ENCODE data around the gene UNC45B. TPM values are rescaled to one million over a fixed set of nuclear protein-coding genes. Genes with fewer than 3 reads are reported as not detected.

The UNC45B gene
- total RNA-seq, 1 experiment from 2014 or later, result 0.07 TPM

DNA sequence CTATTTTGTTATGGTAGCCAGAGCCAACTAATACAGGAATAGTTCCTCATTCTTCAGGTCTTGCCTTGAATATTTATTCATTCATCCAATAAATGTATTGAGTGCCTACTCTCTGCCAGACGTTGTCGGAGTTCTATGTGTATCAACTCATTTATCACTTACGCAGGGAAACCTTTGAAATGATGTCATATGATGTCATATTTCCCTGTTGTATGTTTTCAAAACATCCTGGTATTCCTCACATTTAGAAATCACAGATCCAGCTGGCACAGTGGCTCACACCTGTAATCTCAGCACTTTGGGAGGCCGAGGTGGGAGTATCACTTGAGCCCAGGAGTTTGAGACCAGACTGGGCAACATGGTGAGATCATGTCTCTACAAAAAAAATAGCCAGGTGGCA, 2.8 kb upstream of the UNC45B start:
- peaks cover 20% of the 10 kb centered on the region for H3K4me1 Mint-ChIP-seq

More for the DNA sequence above, 2.8 kb upstream of the UNC45B start:
- H3K27ac Mint-ChIP-seq, result no peak overlapping the region
- TF ChIP-seq ZNF121 (CRISPR knock-in tag; IDR thresholded peaks at IDR 0.05) (no peak), GRHL2 (CRISPR knock-in tag; IDR thresholded peaks at IDR 0.05; ENCODE audit: insufficient replicate concordance, severe bottlenecking) (no peak), ATF1 (CRISPR knock-in tag; IDR thresholded peaks at IDR 0.05) (no peak), HMGA2 (CRISPR knock-in tag; IDR thresholded peaks at IDR 0.05) (no peak), GABPB1 (CRISPR knock-in tag; IDR thresholded peaks at IDR 0.05) (no peak), ZNF396 (CRISPR knock-in tag; IDR thresholded peaks at IDR 0.05; ENCODE audit: borderline replicate concordance) (no peak), ZNF317 (CRISPR knock-in tag; IDR thresholded peaks at IDR 0.05; ENCODE audit: borderline replicate concordance, low read depth) (no peak), NR3C1 (CRISPR knock-in tag; conservative IDR thresholded peaks at IDR 0.05; ENCODE audit: low read depth) (no peak), ZNF416 (CRISPR knock-in tag; IDR thresholded peaks at IDR 0.05) (no peak), NFATC4 (CRISPR knock-in tag; IDR thresholded peaks at IDR 0.05) (no peak)
- TF ChIP-seq, protein P1, sequence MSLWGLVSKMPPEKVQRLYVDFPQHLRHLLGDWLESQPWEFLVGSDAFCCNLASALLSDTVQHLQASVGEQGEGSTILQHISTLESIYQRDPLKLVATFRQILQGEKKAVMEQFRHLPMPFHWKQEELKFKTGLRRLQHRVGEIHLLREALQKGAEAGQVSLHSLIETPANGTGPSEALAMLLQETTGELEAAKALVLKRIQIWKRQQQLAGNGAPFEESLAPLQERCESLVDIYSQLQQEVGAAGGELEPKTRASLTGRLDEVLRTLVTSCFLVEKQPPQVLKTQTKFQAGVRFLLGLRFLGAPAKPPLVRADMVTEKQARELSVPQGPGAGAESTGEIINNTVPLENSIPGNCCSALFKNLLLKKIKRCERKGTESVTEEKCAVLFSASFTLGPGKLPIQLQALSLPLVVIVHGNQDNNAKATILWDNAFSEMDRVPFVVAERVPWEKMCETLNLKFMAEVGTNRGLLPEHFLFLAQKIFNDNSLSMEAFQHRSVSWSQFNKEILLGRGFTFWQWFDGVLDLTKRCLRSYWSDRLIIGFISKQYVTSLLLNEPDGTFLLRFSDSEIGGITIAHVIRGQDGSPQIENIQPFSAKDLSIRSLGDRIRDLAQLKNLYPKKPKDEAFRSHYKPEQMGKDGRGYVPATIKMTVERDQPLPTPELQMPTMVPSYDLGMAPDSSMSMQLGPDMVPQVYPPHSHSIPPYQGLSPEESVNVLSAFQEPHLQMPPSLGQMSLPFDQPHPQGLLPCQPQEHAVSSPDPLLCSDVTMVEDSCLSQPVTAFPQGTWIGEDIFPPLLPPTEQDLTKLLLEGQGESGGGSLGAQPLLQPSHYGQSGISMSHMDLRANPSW (CRISPR knock-in tag; conservative IDR thresholded peaks at IDR 0.05; ENCODE audit: low read depth), result no peak
- TF ChIP-seq, protein P2, sequence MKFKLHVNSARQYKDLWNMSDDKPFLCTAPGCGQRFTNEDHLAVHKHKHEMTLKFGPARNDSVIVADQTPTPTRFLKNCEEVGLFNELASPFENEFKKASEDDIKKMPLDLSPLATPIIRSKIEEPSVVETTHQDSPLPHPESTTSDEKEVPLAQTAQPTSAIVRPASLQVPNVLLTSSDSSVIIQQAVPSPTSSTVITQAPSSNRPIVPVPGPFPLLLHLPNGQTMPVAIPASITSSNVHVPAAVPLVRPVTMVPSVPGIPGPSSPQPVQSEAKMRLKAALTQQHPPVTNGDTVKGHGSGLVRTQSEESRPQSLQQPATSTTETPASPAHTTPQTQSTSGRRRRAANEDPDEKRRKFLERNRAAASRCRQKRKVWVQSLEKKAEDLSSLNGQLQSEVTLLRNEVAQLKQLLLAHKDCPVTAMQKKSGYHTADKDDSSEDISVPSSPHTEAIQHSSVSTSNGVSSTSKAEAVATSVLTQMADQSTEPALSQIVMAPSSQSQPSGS (CRISPR knock-in tag; IDR thresholded peaks at IDR 0.05; ENCODE audit: borderline replicate concordance, low read depth), result no peak
- TF ChIP-seq, protein P3, sequence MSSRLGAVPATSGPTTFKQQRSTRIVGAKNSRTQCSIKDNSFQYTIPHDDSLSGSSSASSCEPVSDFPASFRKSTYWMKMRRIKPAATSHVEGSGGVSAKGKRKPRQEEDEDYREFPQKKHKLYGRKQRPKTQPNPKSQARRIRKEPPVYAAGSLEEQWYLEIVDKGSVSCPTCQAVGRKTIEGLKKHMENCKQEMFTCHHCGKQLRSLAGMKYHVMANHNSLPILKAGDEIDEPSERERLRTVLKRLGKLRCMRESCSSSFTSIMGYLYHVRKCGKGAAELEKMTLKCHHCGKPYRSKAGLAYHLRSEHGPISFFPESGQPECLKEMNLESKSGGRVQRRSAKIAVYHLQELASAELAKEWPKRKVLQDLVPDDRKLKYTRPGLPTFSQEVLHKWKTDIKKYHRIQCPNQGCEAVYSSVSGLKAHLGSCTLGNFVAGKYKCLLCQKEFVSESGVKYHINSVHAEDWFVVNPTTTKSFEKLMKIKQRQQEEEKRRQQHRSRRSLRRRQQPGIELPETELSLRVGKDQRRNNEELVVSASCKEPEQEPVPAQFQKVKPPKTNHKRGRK (CRISPR knock-in tag; IDR thresholded peaks at IDR 0.05; ENCODE audit: borderline replicate concordance), result no peak
- TF ChIP-seq, protein P4, sequence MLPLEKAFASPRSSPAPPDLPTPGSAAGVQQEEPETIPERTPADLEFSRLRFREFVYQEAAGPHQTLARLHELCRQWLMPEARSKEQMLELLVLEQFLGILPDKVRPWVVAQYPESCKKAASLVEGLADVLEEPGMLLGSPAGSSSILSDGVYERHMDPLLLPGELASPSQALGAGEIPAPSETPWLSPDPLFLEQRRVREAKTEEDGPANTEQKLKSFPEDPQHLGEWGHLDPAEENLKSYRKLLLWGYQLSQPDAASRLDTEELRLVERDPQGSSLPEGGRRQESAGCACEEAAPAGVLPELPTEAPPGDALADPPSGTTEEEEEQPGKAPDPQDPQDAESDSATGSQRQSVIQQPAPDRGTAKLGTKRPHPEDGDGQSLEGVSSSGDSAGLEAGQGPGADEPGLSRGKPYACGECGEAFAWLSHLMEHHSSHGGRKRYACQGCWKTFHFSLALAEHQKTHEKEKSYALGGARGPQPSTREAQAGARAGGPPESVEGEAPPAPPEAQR (CRISPR knock-in tag; IDR thresholded peaks at IDR 0.05), result no peak
- TF ChIP-seq, protein P5, sequence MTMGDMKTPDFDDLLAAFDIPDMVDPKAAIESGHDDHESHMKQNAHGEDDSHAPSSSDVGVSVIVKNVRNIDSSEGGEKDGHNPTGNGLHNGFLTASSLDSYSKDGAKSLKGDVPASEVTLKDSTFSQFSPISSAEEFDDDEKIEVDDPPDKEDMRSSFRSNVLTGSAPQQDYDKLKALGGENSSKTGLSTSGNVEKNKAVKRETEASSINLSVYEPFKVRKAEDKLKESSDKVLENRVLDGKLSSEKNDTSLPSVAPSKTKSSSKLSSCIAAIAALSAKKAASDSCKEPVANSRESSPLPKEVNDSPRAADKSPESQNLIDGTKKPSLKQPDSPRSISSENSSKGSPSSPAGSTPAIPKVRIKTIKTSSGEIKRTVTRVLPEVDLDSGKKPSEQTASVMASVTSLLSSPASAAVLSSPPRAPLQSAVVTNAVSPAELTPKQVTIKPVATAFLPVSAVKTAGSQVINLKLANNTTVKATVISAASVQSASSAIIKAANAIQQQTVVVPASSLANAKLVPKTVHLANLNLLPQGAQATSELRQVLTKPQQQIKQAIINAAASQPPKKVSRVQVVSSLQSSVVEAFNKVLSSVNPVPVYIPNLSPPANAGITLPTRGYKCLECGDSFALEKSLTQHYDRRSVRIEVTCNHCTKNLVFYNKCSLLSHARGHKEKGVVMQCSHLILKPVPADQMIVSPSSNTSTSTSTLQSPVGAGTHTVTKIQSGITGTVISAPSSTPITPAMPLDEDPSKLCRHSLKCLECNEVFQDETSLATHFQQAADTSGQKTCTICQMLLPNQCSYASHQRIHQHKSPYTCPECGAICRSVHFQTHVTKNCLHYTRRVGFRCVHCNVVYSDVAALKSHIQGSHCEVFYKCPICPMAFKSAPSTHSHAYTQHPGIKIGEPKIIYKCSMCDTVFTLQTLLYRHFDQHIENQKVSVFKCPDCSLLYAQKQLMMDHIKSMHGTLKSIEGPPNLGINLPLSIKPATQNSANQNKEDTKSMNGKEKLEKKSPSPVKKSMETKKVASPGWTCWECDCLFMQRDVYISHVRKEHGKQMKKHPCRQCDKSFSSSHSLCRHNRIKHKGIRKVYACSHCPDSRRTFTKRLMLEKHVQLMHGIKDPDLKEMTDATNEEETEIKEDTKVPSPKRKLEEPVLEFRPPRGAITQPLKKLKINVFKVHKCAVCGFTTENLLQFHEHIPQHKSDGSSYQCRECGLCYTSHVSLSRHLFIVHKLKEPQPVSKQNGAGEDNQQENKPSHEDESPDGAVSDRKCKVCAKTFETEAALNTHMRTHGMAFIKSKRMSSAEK (CRISPR knock-in tag; IDR thresholded peaks at IDR 0.05; ENCODE audit: borderline replicate concordance), result no peak
- TF ChIP-seq, protein P6, sequence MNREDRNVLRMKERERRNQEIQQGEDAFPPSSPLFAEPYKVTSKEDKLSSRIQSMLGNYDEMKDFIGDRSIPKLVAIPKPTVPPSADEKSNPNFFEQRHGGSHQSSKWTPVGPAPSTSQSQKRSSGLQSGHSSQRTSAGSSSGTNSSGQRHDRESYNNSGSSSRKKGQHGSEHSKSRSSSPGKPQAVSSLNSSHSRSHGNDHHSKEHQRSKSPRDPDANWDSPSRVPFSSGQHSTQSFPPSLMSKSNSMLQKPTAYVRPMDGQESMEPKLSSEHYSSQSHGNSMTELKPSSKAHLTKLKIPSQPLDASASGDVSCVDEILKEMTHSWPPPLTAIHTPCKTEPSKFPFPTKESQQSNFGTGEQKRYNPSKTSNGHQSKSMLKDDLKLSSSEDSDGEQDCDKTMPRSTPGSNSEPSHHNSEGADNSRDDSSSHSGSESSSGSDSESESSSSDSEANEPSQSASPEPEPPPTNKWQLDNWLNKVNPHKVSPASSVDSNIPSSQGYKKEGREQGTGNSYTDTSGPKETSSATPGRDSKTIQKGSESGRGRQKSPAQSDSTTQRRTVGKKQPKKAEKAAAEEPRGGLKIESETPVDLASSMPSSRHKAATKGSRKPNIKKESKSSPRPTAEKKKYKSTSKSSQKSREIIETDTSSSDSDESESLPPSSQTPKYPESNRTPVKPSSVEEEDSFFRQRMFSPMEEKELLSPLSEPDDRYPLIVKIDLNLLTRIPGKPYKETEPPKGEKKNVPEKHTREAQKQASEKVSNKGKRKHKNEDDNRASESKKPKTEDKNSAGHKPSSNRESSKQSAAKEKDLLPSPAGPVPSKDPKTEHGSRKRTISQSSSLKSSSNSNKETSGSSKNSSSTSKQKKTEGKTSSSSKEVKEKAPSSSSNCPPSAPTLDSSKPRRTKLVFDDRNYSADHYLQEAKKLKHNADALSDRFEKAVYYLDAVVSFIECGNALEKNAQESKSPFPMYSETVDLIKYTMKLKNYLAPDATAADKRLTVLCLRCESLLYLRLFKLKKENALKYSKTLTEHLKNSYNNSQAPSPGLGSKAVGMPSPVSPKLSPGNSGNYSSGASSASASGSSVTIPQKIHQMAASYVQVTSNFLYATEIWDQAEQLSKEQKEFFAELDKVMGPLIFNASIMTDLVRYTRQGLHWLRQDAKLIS (CRISPR knock-in tag; IDR thresholded peaks at IDR 0.05; ENCODE audit: borderline replicate concordance), result no peak
- TF ChIP-seq, protein P7, sequence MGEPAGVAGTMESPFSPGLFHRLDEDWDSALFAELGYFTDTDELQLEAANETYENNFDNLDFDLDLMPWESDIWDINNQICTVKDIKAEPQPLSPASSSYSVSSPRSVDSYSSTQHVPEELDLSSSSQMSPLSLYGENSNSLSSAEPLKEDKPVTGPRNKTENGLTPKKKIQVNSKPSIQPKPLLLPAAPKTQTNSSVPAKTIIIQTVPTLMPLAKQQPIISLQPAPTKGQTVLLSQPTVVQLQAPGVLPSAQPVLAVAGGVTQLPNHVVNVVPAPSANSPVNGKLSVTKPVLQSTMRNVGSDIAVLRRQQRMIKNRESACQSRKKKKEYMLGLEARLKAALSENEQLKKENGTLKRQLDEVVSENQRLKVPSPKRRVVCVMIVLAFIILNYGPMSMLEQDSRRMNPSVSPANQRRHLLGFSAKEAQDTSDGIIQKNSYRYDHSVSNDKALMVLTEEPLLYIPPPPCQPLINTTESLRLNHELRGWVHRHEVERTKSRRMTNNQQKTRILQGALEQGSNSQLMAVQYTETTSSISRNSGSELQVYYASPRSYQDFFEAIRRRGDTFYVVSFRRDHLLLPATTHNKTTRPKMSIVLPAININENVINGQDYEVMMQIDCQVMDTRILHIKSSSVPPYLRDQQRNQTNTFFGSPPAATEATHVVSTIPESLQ (CRISPR knock-in tag; IDR thresholded peaks at IDR 0.05), result no peak
- TF ChIP-seq, protein P8, sequence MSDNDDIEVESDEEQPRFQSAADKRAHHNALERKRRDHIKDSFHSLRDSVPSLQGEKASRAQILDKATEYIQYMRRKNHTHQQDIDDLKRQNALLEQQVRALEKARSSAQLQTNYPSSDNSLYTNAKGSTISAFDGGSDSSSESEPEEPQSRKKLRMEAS (CRISPR knock-in tag; IDR thresholded peaks at IDR 0.05), result no peak
- ATAC-seq, result no peak
- ChIA-PET POLR2A (no interaction called here), CTCF (no interaction called here)
- no peak overlapping the region for H3K4me3 Mint-ChIP-seq
- DNase-seq (ENCODE audit: low spot score), result no peak
- H3K36me3 Mint-ChIP-seq, result no peaks in the 10 kb centered on the region
- H3K9me3 Mint-ChIP-seq, result no peaks in the 10 kb centered on the region
- H3K27me3 Mint-ChIP-seq (ENCODE audit: low read depth), result peaks cover 2% of the 10 kb centered on the region
